Fibroblast of skin of left biceps (primary cell): ENCODE measurements around the gene B3GNT3.
"Not testable (repeated sequence)": the region's sequence is repeated elsewhere in the genome, so short reads cannot be mapped to it uniquely, and the experiment has no call there.

Source experiments
- DNase-seq, 2 experiments: peaks; one replicate each; pipeline ENCODE4 v3.0.0-alpha.2; 2013; ENCODE audit warnings: low read depth in 2 of 2

Gene B3GNT3

GRCh38 chr19:17766543-17767131, 28.3 kb upstream of the B3GNT3 start:
- DNase-seq: no peak

- DNase-seq: no peak
These were observed 27.4 kb upstream of the B3GNT3 start for GRCh38 chr19:17767559-17767958.

GRCh38 chr19:17770613-17771012, 24.3 kb upstream of the B3GNT3 start:
- no peak for DNase-seq

GRCh38 chr19:17772172-17772571, 22.8 kb upstream of the B3GNT3 start:
- DNase-seq: peak in 1 of 2 experiments; percentile 10

- DNase-seq: no peak
These were observed 19.6 kb upstream of the B3GNT3 start for GRCh38 chr19:17775245-17775927.

- no peak for DNase-seq
These were observed 18.7 kb upstream of the B3GNT3 start for GRCh38 chr19:17775991-17776803.

- DNase-seq: not testable (repeated sequence)
These were observed 17.1 kb upstream of the B3GNT3 start for GRCh38 chr19:17777840-17778239.

- no peak for DNase-seq
These were observed 16.5 kb upstream of the B3GNT3 start for GRCh38 chr19:17778251-17778967.

- peak in 1 of 2 experiments; percentile 8 for DNase-seq
These were observed 15.7 kb upstream of the B3GNT3 start for GRCh38 chr19:17778968-17779929.

GRCh38 chr19:17780781-17781180, 14.2 kb upstream of the B3GNT3 start:
- no peak for DNase-seq

GRCh38 chr19:17783721-17784120, 11.2 kb upstream of the B3GNT3 start:
- DNase-seq: not testable (repeated sequence)

- DNase-seq: peak in 1 of 2 experiments; percentile 18
These were observed 10.5 kb upstream of the B3GNT3 start for GRCh38 chr19:17784201-17785008.

GRCh38 chr19:17787274-17787913, 7.5 kb upstream of the B3GNT3 start:
- DNase-seq: no peak

GRCh38 chr19:17788632-17789031, 6.3 kb upstream of the B3GNT3 start:
- no peak for DNase-seq

- DNase-seq: no peak
These were observed 4.7 kb upstream of the B3GNT3 start for GRCh38 chr19:17790059-17790780.

- DNase-seq: no peak
These were observed 567 bp upstream of the B3GNT3 start for GRCh38 chr19:17794412-17794730.

GRCh38 chr19:17795495-17795856, 538 bp downstream of the B3GNT3 start:
- no peak for DNase-seq

GRCh38 chr19:17796013-17796837, 1.3 kb downstream of the B3GNT3 start:
- DNase-seq: no peak
